Measurements from ENCODE around the gene SPESP1. TPM values are rescaled to one million over a fixed set of nuclear protein-coding genes. Genes with fewer than 3 reads are reported as not detected.

Gene SPESP1
- polyA plus RNA-seq, 4 donors: 1.3 to 1.7 (median 1.6) TPM; not detected in 1

DNA sequence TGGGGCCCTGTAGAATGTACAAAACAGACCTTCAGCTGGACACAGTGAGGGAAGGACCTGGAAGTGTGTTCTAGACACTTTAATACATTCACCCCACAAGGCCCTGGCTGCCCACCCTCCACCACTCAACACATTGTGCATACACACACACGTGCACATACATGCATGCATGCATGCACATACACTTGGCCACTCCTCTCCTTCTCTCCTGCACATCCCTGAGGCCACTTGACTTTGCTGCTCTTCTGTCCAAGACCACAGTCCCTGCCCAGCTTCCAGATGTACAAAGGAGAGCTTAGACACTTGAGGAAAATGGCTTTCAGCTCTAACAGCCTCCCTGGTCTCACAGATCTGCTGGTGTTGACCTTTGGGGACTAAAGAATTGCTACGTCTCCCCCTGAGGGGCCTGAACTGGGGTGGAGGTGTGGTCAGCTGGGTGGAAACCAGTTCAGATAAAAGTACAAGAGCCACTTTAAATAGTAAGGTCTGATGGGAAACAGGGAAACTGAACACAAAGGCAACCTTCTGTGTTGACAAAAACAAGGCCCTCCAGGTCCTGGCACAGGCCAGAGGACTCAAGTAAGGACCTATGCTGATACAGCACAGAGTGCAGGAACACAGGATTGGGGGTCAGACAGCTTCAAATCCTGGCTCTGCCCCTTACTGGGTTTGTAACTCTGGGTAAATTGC is 59.4 kb downstream of the SPESP1 start:
- Histone ChIP-seq H3K27me3 (ENCODE audit: control insufficient read depth in 3 of 3, insufficient read depth in 3 of 3, low read length in 3 of 3) (no peaks in the 10 kb centered on the region), H3K9me3 (ENCODE audit: control insufficient read depth in 2 of 2, insufficient read depth in 1 of 2, low read depth in 1 of 2, low read length in 1 of 2) (no peaks in the 10 kb centered on the region), H3K4me3 (ENCODE audit: low read depth in 1 of 3, low read length in 3 of 3) (no peak overlapping the region), H3K27ac (ENCODE audit: low read depth in 1 of 3, low read length in 2 of 3) (no peak overlapping the region), H3K4me1 (ENCODE audit: control insufficient read depth in 3 of 3, insufficient read depth in 2 of 3, low read depth in 1 of 3, low read length in 2 of 3) (peaks cover 0 to 32% (median 0%) of the 10 kb centered on the region in 3 donors), H3K36me3 (ENCODE audit: control insufficient read depth in 3 of 3, insufficient read depth in 2 of 3, low read depth in 1 of 3, low read length in 3 of 3) (no peaks in the 10 kb centered on the region)
- 75 to 89% (median 83%) methylated on average over 2 of the region's 2 CpGs for WGBS, 3 donors
- no peak for FAIRE-seq
- no peak for DNase-seq

DNA sequence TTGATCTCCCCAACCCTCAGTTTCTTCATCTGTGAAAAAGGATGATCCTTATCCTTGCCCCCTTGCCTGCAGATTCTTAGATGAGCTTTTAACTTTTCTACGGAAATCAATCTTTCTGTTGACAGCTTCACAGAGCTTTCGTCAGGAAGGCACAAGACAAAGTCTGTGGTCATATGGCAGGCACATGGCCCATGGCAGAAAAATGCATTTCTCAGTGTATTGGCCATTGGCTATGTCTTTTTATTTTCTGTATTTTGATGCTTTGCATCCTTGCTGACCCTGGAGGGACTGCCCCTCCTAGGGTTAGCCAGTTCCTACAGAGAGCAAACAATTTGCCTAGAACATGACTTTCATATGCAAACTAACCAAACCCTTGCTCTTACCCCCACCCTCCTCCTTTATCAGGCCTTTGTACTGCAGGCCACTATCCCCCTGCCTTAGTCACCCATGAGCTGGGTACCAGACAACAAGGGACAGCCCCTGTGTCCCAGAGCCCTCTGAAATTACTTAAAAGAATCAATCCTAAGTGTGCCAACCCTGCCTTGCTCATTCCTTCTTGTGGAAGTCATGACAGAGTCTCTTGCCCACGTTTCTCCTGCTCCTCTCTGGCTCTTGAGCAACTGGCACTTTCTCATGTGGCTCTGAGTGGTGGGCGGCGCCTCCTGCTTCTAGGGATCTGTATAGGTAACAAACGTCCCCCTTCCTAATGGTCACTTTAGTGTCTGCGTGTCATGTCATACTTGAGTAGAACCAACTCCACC is 60.1 kb downstream of the SPESP1 start:
- DNase-seq (no peak), FAIRE-seq (no peak)
- peaks cover 0 to 27% (median 0%) of the 10 kb centered on the region in 3 donors for H3K4me1 ChIP-seq (ENCODE audit: control insufficient read depth in 3 of 3, insufficient read depth in 2 of 3, low read depth in 1 of 3, low read length in 2 of 3)
- WGBS, 3 donors: 81 to 88% (median 83%) methylated on average over 7 of the region's 7 CpGs
- H3K9me3 ChIP-seq (ENCODE audit: control insufficient read depth in 2 of 2, insufficient read depth in 1 of 2, low read depth in 1 of 2, low read length in 1 of 2): no peaks in the 10 kb centered on the region
- no peaks in the 10 kb centered on the region for H3K27me3 ChIP-seq (ENCODE audit: control insufficient read depth in 3 of 3, insufficient read depth in 3 of 3, low read length in 3 of 3)
- H3K4me3 ChIP-seq (ENCODE audit: low read depth in 1 of 3, low read length in 3 of 3): no peak overlapping the region
- no peak overlapping the region for H3K27ac ChIP-seq (ENCODE audit: low read depth in 1 of 3, low read length in 2 of 3)
- no peaks in the 10 kb centered on the region for H3K36me3 ChIP-seq (ENCODE audit: control insufficient read depth in 3 of 3, insufficient read depth in 2 of 3, low read depth in 1 of 3, low read length in 3 of 3)

DNA sequence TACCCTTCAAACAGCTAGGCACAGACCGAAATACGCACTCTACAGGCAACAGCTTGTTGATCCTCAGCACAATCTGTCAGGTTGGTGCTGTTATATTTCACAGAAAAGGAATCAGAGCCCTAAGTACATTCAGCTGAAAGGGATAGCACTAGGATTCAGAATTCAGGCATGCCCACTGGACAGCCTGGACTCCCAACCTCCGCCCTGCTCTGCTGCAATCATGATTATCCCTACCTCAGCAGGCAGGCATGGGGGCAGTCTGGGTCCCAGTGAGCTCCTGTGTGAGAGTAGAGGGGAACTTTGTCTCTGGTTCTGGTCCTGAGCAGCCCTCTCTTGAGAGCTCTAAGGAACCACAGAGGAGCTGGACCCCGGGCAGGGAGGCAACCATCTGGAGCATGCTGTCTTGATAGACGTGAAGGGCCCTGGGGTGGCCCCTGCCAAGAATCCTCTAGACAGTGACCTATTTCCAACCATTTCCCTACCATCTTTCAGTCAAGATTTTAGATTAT is 60.7 kb downstream of the SPESP1 start:
- 72 to 78% (median 77%) methylated on average over 5 of the region's 5 CpGs for WGBS, 3 donors
- H3K27ac ChIP-seq (ENCODE audit: low read depth in 1 of 3, low read length in 2 of 3): no peak overlapping the region
- no peaks in the 10 kb centered on the region for H3K36me3 ChIP-seq (ENCODE audit: control insufficient read depth in 3 of 3, insufficient read depth in 2 of 3, low read depth in 1 of 3, low read length in 3 of 3)
- no peaks in the 10 kb centered on the region for H3K9me3 ChIP-seq (ENCODE audit: control insufficient read depth in 2 of 2, insufficient read depth in 1 of 2, low read depth in 1 of 2, low read length in 1 of 2)
- no peak overlapping the region for H3K4me3 ChIP-seq (ENCODE audit: low read depth in 1 of 3, low read length in 3 of 3)
- no peaks in the 10 kb centered on the region for H3K27me3 ChIP-seq (ENCODE audit: control insufficient read depth in 3 of 3, insufficient read depth in 3 of 3, low read length in 3 of 3)
- H3K4me1 ChIP-seq (ENCODE audit: control insufficient read depth in 3 of 3, insufficient read depth in 2 of 3, low read depth in 1 of 3, low read length in 2 of 3): peaks cover 0 to 22% (median 0%) of the 10 kb centered on the region in 3 donors
- DNase-seq (no peak), FAIRE-seq (no peak)

DNA sequence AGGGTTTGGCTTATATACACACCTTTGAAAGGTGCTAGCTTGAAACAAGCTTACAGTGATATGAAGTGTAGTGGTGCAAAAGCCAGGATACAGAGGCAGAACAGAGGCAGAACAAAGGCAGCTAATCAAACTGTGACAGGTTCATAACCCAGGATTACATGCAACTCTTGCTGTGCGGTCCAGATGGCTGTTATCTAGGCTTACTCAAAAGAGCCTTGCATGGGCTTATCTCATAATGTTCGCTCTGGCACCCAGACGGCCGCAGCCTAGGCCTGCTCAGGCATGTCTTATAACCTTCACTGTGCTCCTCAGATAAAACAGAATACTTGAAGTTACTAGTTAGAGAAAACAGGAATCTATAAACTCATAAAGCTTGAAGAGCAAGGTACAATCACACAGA is 61.4 kb downstream of the SPESP1 start:
- Histone ChIP-seq H3K9me3 (ENCODE audit: control insufficient read depth in 2 of 2, insufficient read depth in 1 of 2, low read depth in 1 of 2, low read length in 1 of 2) (no peaks in the 10 kb centered on the region), H3K27me3 (ENCODE audit: control insufficient read depth in 3 of 3, insufficient read depth in 3 of 3, low read length in 3 of 3) (no peaks in the 10 kb centered on the region), H3K4me3 (ENCODE audit: low read depth in 1 of 3, low read length in 3 of 3) (no peak overlapping the region), H3K27ac (ENCODE audit: low read depth in 1 of 3, low read length in 2 of 3) (no peak overlapping the region), H3K4me1 (ENCODE audit: control insufficient read depth in 3 of 3, insufficient read depth in 2 of 3, low read depth in 1 of 3, low read length in 2 of 3) (peaks cover 0 to 20% (median 0%) of the 10 kb centered on the region in 3 donors), H3K36me3 (ENCODE audit: control insufficient read depth in 3 of 3, insufficient read depth in 2 of 3, low read depth in 1 of 3, low read length in 3 of 3) (no peaks in the 10 kb centered on the region)
- FAIRE-seq (no peak), DNase-seq (peak; percentile 37 to 45)
- WGBS, 3 donors: 15 to 66% (median 28%) methylated on average over 4 of the region's 4 CpGs

DNA sequence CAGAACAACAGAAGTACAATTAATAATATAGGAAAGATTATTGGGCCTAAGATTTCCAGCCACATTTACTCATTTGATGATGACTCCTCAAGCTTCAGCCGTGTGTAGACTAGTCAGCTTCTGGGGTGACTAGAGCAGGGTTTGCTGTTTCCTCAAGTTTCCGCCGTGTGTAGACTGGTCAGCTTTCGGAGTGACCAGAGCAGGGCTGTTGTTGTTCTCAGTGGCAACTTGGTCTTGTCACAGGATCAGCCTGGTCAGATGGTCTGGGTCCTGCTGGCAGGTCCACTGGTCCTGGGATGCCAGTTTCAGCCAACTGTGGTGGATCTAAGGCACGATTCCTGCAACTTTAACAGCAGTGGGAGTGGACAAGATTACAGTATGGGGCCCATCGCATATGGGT is 62.4 kb downstream of the SPESP1 start:
- Histone ChIP-seq H3K4me1 (ENCODE audit: control insufficient read depth in 3 of 3, insufficient read depth in 2 of 3, low read depth in 1 of 3, low read length in 2 of 3) (peaks cover 0 to 20% (median 0%) of the 10 kb centered on the region in 3 donors), H3K36me3 (ENCODE audit: control insufficient read depth in 3 of 3, insufficient read depth in 2 of 3, low read depth in 1 of 3, low read length in 3 of 3) (no peaks in the 10 kb centered on the region), H3K27me3 (ENCODE audit: control insufficient read depth in 3 of 3, insufficient read depth in 3 of 3, low read length in 3 of 3) (no peaks in the 10 kb centered on the region), H3K4me3 (ENCODE audit: low read depth in 1 of 3, low read length in 3 of 3) (no peak overlapping the region), H3K27ac (ENCODE audit: low read depth in 1 of 3, low read length in 2 of 3) (no peak overlapping the region), H3K9me3 (ENCODE audit: control insufficient read depth in 2 of 2, insufficient read depth in 1 of 2, low read depth in 1 of 2, low read length in 1 of 2) (no peaks in the 10 kb centered on the region)
- no peak for FAIRE-seq
- no peak for DNase-seq
- WGBS, 3 donors: 91 to 96% (median 95%) methylated on average over 6 of the region's 6 CpGs

DNA sequence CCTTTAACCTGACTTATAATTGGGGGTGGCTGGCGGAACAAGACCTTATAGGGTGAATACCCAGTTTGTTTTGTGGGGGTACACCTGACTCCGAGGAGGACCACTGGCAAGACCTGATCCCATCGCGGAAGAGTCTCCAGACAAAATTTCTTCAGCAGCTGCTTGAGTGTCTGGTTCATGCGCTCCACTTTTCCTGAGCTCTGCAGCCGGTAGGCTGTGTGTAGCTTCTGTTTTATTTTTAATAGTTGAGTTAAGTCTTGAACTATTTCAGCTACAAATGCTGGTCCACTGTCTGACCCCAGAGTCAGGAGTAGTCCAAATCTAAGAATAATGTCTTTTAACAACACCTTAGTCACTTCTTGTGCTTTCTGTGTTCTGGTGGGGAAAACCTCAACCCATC is 63.0 kb downstream of the SPESP1 start:
- Histone ChIP-seq H3K9me3 (ENCODE audit: control insufficient read depth in 2 of 2, insufficient read depth in 1 of 2, low read depth in 1 of 2, low read length in 1 of 2) (no peaks in the 10 kb centered on the region), H3K27me3 (ENCODE audit: control insufficient read depth in 3 of 3, insufficient read depth in 3 of 3, low read length in 3 of 3) (no peaks in the 10 kb centered on the region), H3K27ac (ENCODE audit: low read depth in 1 of 3, low read length in 2 of 3) (no peak overlapping the region), H3K36me3 (ENCODE audit: control insufficient read depth in 3 of 3, insufficient read depth in 2 of 3, low read depth in 1 of 3, low read length in 3 of 3) (no peaks in the 10 kb centered on the region), H3K4me1 (ENCODE audit: control insufficient read depth in 3 of 3, insufficient read depth in 2 of 3, low read depth in 1 of 3, low read length in 2 of 3) (peaks cover 0 to 20% (median 0%) of the 10 kb centered on the region in 3 donors), H3K4me3 (ENCODE audit: low read depth in 1 of 3, low read length in 3 of 3) (no peak overlapping the region)
- DNase-seq (no peak), FAIRE-seq (no peak)
- WGBS, 3 donors: 93 to 94% (median 93%) methylated on average over 6 of the region's 6 CpGs

DNA sequence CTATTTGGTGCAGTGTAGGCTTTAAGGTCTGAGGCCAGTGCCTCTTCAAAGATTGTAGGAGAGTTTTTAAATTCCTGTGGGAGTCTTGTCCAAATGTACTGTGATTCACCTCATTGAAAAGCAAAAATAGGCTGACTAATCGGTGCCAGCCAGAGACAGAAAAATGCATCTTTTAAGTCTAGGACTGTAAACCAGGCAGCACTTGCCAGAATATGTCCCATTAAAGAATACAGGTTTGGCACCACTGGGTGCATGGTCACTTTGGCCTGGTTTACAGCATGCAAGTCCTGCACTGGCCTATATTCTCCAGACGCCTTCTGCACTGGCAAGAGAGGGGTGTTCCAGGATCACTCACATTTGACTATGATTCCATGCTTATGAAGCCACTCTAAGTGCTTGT is 63.8 kb downstream of the SPESP1 start:
- H3K4me3 ChIP-seq (ENCODE audit: low read depth in 1 of 3, low read length in 3 of 3): no peak overlapping the region
- peaks cover 0 to 20% (median 0%) of the 10 kb centered on the region in 3 donors for H3K4me1 ChIP-seq (ENCODE audit: control insufficient read depth in 3 of 3, insufficient read depth in 2 of 3, low read depth in 1 of 3, low read length in 2 of 3)
- DNase-seq: no peak
- 78 to 88% (median 81%) methylated on average over 2 of the region's 2 CpGs for WGBS, 3 donors
- no peak overlapping the region for H3K27ac ChIP-seq (ENCODE audit: low read depth in 1 of 3, low read length in 2 of 3)
- no peaks in the 10 kb centered on the region for H3K9me3 ChIP-seq (ENCODE audit: control insufficient read depth in 2 of 2, insufficient read depth in 1 of 2, low read depth in 1 of 2, low read length in 1 of 2)
- no peaks in the 10 kb centered on the region for H3K36me3 ChIP-seq (ENCODE audit: control insufficient read depth in 3 of 3, insufficient read depth in 2 of 3, low read depth in 1 of 3, low read length in 3 of 3)
- H3K27me3 ChIP-seq (ENCODE audit: control insufficient read depth in 3 of 3, insufficient read depth in 3 of 3, low read length in 3 of 3): no peaks in the 10 kb centered on the region
- no peak for FAIRE-seq

DNA sequence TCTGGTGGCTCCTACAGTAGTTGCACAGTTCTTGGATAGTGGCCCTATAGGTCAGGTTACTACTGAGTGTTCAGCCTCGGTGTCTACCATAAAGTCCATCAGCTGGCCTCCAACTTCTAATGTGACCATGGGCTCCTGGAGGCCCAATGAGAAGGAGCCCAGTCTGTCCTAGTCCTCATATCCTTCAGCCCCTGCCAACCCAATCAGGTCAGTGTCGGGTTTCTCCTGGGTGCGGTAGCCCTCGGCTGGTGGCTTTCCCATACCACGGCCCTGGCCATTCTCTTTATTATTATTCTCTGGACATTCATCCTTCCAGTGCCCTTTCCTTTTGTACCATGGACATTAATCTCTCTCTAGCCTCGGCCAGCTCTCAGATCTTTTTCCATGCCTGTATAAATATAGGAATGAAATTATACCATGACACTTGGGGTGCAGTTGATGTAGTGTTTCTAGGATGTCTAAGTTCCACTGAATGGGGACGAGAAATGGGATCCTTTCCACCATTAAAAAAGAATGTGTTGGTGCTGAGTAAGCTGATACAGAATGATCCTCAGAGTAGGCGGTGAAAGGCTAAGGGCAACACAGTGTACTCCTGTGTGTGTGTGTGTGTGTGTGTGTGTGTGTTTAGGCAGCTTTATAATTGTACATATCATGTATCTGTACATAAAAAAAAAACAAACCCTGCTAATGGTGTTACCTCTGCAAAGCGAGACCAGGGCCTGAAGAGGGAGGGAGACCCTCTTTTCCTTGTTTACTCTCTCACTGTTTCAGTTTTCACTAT is 64.8 kb downstream of the SPESP1 start:
- H3K4me3 ChIP-seq (ENCODE audit: low read depth in 1 of 3, low read length in 3 of 3): no peak overlapping the region
- H3K27me3 ChIP-seq (ENCODE audit: control insufficient read depth in 3 of 3, insufficient read depth in 3 of 3, low read length in 3 of 3): peaks cover 0 to under 1% (median 0%) of the 10 kb centered on the region in 3 donors
- H3K27ac ChIP-seq (ENCODE audit: low read depth in 1 of 3, low read length in 2 of 3): no peak overlapping the region
- no peaks in the 10 kb centered on the region for H3K9me3 ChIP-seq (ENCODE audit: control insufficient read depth in 2 of 2, insufficient read depth in 1 of 2, low read depth in 1 of 2, low read length in 1 of 2)
- no peaks in the 10 kb centered on the region for H3K36me3 ChIP-seq (ENCODE audit: control insufficient read depth in 3 of 3, insufficient read depth in 2 of 3, low read depth in 1 of 3, low read length in 3 of 3)
- peaks cover 0 to 15% (median 0%) of the 10 kb centered on the region in 3 donors for H3K4me1 ChIP-seq (ENCODE audit: control insufficient read depth in 3 of 3, insufficient read depth in 2 of 3, low read depth in 1 of 3, low read length in 2 of 3)
- WGBS, 3 donors: 87 to 93% (median 89%) methylated on average over 9 of the region's 9 CpGs
- DNase-seq (no peak), FAIRE-seq (no peak)
